Measurements from ENCODE around the gene AAGAB. TPM values are rescaled to one million over a fixed set of nuclear protein-coding genes. Genes with fewer than 3 reads are reported as not detected.

AAGAB gene
- total RNA-seq, 1 experiment from 2014 or later = 40.1 TPM

- no peak overlapping the region for H3K4ac ChIP-seq (ENCODE audit: low read depth, low read length)
- H2BK12ac ChIP-seq (ENCODE audit: insufficient read length, low read depth, low read length) = no peak overlapping the region
- no peak overlapping the region for H4K8ac ChIP-seq (replicated peaks; ENCODE audit: insufficient read length, low read depth, low read length)
- peaks cover 6% of the 10 kb centered on the region; the same call in 1 of the 2 replicates for H3K4me1 ChIP-seq (ENCODE audit: insufficient read depth, low read length)
- WGBS (ENCODE audit: extremely low coverage, insufficient read length, low lambda C conversion rate) = no CpG with 5 or more reads among the region's 6 CpGs
- H3K27ac ChIP-seq (ENCODE audit: insufficient read length, low read depth, low read length) = no peak overlapping the region
- Mint-ChIP-seq H3K9me3 (no peaks in the 10 kb centered on the region), H3K4me1 (peaks cover 14 to 17% of the 10 kb centered on the region in 2 experiments), H3K36me3 (ENCODE audit: insufficient read depth in 1 of 3, low read depth in 3 of 3) (no peaks in the 10 kb centered on the region), H3K4me3 (no peak overlapping the region), H3K27ac (no peak overlapping the region; a peak in 1 of 7 replicates), H3K27me3 (ENCODE audit: low read depth) (no peaks in the 10 kb centered on the region)
- no peaks in the 10 kb centered on the region for H3K23me2 ChIP-seq (ENCODE audit: insufficient read length, low read depth, low read length, poor library complexity, severe bottlenecking)
- no peak overlapping the region for H3K18ac ChIP-seq (ENCODE audit: insufficient read length, low read depth, low read length)
- no peaks in the 10 kb centered on the region for H3K79me2 ChIP-seq (ENCODE audit: insufficient read depth, low read length)
- H3K9ac ChIP-seq (ENCODE audit: extremely low read depth, insufficient read length, low read length) = no peak overlapping the region
- no peak for TF ChIP-seq CTCF (conservative IDR thresholded peaks at IDR 0.05)
- no peak overlapping the region for H2BK20ac ChIP-seq (ENCODE audit: low read depth, low read length, poor library complexity, severe bottlenecking)
- H2BK5ac ChIP-seq (ENCODE audit: insufficient read length, low read length) = no peak overlapping the region
- no peak overlapping the region for H4K5ac ChIP-seq (ENCODE audit: insufficient read length, low read depth, low read length)
- no peaks in the 10 kb centered on the region for H4K20me1 ChIP-seq (ENCODE audit: control insufficient read depth, insufficient read depth, insufficient read length)
- no peak overlapping the region for H2AK5ac ChIP-seq (ENCODE audit: insufficient read length, low read length)
- no peak overlapping the region for H3K56ac ChIP-seq (ENCODE audit: insufficient read length, low read depth, low read length)
- no peak overlapping the region for H3K23ac ChIP-seq (ENCODE audit: insufficient read length, low read depth, low read length)
- no peak overlapping the region for H3K4me2 ChIP-seq (ENCODE audit: insufficient read depth, insufficient read length, low read length)
- H2BK15ac ChIP-seq (ENCODE audit: low read depth, low read length) = no peak overlapping the region
- H3K14ac ChIP-seq (ENCODE audit: insufficient read depth, low read length) = no peak overlapping the region
- H3K27me3 ChIP-seq (ENCODE audit: insufficient read depth, low read length) = no peaks in the 10 kb centered on the region
- H3T11ph ChIP-seq (ENCODE audit: low read length) = no peak overlapping the region
- no peaks in the 10 kb centered on the region for H3K9me3 ChIP-seq (ENCODE audit: control insufficient read depth, low read depth, low read length)
- no peaks in the 10 kb centered on the region for H3K79me1 ChIP-seq (ENCODE audit: insufficient read depth, low read depth, low read length, poor library complexity, severe bottlenecking)
- no peak overlapping the region for H2BK120ac ChIP-seq (ENCODE audit: low read depth, low read length, poor library complexity, severe bottlenecking)
- no peak overlapping the region for H4K91ac ChIP-seq (ENCODE audit: insufficient read length, low read depth, low read length)
- H2AFZ ChIP-seq (ENCODE audit: low read length) = no peak overlapping the region
- no peak for DNase-seq
These were observed 12.4 kb upstream of the AAGAB start for GRCh38 chr15:67266870-67267269.
